ENCODE data around the gene CDCA5.

CDCA5 gene

GRCh38 chr11:65067446-65067845, 16.4 kb downstream of the CDCA5 start:
- DNase-seq, result no peak

DNA sequence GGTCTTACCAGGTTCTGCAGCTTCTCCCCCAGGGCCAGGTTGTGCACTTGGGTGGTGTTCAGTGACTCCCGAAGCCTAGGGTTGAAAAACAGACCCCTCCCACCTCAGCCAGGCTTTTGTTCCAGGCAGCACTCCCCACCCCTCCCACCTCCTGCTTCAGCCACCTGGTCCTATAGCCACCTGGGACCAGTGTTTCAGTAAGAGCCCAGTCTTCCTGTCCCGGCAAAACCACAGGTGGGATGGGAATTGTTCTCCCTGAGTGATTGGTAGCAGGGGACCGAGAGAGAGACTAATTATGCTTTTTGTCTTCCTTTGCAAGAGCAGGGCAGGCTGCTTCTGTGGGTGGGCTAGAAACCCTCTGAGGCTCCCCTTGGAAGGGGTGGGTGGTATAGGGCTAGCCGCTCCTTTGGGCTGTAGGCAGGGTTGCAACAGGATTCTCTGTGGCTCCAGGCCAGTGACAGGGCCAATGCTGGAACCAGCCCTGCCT, 17.0 kb downstream of the CDCA5 start:
- no peak for DNase-seq

- no peak for DNase-seq
Measured at GRCh38 chr11:65066315-65066714, 17.5 kb downstream of the CDCA5 start.

DNA sequence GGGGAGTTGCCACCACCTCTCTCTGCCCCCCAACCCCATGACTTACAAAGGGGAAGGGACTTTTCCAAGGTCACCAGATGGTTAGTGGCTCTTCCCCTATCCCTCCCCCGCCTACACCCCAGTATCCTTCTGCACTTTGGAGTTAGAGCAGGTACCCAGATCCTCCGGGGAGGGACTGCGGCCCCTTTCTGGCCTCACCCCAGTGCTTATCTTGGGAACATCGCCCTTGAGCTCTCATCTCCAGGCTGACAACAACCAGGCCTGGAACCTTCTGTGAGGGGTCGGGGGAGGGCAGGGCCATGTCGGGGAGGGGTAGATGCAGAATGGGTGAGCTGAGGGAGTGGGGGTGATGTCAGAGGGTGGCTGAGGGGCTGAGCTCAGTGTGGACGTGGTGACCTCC, 18.0 kb downstream of the CDCA5 start:
- DNase-seq, result no peak

DNA sequence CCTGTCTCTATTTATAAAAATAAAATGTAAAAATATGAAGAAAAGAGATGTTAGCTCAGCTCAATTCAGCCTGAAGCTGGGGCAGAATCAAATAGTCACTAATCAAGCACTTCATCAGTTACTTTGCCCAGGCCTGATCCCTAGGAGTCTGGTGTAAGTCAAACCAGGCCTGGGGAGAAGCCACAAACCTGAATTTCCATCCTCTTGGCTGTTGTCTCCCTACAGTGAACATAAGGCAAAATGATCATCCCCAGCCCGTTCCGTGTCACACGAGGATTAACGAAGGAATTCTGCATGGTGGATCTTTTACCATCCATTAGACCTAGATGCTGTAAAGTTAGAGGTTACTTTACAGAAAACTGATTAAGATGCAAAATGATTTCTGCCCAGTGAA, 19.0 kb downstream of the CDCA5 start:
- DNase-seq, result no peak

- no peak for DNase-seq
Measured at GRCh38 chr11:65063532-65063931, 20.3 kb downstream of the CDCA5 start.

DNA sequence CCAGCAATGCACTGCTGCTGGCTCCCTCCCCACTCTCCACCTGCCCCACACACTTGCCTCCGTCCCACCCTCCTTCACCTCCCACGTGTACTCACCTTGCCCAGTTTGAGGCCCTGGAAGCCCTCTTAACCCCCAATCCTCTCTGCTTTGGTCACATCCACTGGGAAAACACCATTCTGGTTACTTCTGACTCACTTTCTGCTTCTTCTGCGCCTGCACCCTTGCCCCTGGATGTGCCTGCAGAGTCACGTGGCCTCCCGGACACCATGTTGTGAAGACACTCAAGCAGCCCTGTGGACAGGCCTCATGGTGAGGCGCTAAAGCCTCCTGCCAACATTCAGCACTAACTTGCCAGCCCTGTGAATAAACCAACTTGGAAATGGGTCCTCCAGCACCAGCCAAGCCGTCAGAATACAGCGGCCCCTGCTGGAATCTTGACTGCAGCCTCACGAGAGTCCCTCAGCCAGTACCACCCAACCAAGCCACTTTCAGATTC, 22.9 kb downstream of the CDCA5 start:
- DNase-seq, result no peak

DNA sequence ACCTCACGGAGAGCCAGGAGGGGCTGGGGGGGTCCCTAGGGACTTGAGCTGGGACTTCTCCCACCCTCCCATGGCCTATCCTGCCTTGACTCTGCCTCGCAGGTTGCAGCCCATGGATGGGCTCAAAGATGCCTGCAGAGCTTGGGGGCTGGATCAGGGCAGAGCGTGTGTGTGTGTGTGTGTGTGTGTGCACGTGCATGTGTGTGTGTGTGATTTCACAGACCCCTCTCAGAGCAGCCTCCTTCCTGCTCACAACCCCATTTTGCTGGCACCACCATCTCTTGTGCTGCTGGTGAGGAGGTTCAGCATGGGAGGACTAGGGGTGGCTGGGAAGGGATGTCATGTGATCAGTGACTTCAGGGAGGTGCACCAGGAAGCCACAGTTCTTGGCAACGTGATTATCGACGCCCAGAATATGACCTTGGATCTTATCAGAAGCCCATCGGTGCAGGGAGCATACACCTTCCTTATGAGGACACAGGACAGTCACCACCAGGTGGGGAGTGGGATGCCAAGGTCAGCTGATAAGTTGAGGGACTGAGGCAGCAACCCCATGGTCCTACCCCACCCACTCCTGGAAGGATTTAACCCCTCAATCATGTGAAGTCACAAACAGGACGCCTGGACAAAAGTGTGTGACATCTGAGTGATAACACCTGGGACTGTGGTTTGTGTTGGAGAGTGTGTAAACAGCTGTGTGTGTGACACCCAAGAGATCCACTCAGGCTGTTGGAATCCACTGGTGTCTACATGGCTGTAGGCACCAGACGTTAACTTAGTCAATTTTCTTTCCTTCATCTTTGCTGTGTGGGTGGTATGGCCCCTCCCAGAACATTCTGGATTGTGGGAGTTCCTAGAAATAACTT, 23.6 kb downstream of the CDCA5 start:
- DNase-seq, result no peak

DNA sequence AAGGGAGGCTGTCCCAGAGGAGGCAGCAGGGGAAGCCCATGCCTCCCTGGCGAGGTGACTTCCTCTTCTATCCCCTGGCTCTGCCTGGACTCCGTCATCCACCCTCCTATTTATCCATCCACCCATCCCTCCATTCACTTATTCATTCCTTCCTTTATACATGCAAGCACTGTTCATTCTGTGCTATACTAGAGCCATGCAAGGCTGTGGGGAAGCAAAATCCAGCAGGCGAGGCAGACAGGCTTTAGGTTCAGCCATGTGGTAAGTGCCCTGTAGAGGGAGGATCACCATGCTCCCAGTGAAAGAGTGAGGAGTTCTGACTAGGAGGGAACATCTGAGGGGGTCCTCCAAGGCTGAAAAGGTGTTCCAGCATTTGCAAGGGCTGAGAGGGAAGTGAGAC, 24.3 kb downstream of the CDCA5 start:
- DNase-seq, result no peak

GRCh38 chr11:65058419-65059054, 25.3 kb downstream of the CDCA5 start, which contains the start of gene NAALADL1:
NAALADL1 (minus strand) TSS chr11:65058553; CDS start chr11:65058521, 32 bp downstream.
- DNase-seq, result no peak

DNA sequence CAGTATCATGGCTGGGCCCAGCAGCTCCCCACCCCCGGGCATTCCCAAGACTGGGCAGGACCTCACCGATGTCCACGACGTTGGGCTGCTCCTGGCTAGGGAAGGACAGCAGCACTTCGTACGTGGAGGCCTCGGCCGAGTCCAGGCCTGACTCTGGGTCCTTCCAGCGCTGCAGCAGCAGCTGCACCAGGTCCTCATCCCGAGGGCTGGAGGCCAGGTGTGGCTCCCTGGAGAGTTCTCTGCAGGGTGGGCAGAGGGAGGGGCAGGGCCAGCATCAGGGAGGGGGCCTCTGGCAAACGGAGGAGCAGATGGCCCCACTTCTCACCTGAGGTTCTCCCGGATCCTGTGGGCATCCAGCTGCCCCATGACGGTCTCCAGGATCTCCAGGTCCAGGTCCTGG, 25.8 kb downstream of the CDCA5 start:
- DNase-seq, result no peak

GRCh38 chr11:65057526-65057925, 26.3 kb downstream of the CDCA5 start:
- no peak for DNase-seq

DNA sequence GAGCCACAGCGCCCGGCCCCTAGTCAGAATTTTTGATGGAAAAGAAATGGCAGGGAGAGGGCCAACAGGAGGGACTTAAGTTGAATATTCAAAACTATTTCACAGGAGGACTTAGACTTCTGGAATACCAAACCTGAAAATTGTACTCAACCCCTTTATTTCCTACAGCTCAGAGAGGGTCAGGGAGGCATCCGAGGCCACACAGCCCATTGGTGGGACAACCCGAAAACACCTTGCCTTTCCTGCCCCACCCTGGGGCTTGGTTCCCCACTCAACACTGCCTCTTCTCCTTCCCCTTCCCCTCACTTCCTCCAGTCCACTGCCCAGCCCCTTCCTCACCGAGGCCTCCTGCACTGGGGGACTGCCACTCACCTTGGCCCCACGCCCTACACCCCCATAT, 26.8 kb downstream of the CDCA5 start:
- DNase-seq, result no peak

GRCh38 chr11:65055538-65055937, 28.3 kb downstream of the CDCA5 start:
- DNase-seq, result no peak

GRCh38 chr11:65053827-65054508, 29.9 kb downstream of the CDCA5 start:
- DNase-seq, result no peak

- no peak for DNase-seq
Measured at GRCh38 chr11:65051398-65051858, 32.4 kb downstream of the CDCA5 start.

DNA sequence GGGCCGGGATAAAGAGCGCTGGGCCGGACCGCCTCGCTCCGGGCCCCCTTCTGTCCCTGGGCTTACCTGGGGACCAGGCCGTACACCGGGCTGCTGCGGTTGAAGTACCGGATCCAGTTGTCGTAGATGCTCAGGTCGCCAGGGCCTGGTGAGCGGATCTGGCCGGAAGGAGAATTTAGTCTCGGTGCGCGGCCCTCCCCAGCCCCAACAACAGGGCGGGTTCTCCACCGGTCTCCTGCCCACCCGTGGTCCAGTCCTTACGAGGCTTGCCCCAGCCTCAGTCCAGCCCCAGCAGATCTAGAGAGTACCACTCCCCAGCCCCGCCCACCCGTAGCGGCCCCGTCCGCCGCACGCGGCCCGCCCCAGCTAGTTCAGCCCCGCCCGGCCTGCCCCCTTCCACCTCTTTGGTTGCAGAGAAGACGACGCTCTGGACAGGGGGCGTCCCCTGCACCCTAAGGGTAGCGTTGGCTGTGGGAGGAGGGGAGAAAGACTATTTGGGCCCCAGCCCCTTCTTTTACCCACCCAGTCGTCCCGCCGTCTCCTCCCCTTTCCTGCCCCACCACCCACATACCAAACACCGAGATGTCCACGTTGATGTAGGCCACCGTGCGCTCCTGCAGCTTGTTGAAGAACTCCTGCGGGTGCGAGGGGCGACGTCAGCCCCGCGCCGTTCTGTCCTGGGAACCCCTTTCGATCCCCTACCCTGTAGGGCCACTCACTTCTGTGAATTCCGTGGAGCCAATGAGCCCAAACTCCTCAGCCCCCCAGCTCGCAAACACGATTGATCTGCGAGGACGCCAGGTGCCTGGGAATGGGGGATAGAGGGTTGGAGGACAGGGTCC, 36.0 kb downstream of the CDCA5 start:
- no peak for DNase-seq

- DNase-seq, result no peak
Measured at GRCh38 chr11:65045728-65046127, 38.1 kb downstream of the CDCA5 start.

DNA sequence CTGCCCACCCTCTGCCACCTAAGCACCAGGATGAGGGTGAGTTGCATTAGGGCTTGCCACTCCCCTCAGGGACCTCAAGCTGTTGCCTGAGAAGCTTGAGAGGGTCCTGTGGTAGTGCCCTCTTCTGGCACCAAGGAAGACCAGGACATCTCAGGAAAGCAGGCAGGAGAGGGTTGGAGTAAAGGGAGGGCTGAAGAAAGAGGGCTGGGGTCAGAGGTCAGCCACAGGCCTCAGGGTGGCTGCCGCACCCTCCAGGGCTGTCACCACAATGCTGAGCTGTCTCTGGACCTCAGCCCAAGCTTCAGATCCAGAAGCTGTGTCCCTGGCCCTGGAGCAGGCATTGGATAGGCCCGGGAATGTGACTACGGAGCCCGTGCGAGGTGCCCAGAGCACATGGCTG, 38.8 kb downstream of the CDCA5 start:
- no peak for DNase-seq

DNA sequence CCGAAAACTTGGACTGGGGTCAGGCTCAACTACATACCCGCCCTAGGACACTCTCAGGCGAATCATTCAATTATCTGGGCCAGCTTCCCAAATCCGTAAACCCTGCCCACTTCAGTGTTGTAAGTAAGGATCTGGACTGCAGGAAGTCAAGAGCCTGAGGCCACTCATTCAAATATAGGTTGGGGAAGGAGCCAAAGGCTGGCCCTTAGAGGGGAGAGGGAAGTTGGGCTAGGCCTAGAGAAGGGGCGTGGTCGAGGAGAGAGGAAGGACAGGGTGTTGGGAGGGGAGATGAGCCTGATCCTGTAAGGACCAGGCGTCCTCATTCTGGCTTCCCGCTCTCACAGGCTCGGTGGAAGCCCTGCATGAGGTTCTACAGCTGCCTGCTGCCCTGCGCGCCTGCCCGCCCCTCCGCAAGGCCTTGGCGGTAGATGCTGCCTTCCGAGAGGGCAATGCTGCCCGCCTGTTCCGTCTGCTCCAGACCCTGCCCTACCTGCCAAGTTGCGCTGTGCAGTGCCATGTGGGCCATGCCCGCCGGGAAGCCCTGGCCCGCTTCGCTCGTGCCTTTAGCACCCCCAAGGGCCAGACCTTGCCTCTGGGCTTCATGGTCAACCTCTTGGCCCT, 39.8 kb downstream of the CDCA5 start:
- DNase-seq, result no peak

GRCh38 chr11:65042891-65043290, 40.9 kb downstream of the CDCA5 start:
- no peak for DNase-seq
